ENCODE measurements around the gene ENTREP1.

DNA sequence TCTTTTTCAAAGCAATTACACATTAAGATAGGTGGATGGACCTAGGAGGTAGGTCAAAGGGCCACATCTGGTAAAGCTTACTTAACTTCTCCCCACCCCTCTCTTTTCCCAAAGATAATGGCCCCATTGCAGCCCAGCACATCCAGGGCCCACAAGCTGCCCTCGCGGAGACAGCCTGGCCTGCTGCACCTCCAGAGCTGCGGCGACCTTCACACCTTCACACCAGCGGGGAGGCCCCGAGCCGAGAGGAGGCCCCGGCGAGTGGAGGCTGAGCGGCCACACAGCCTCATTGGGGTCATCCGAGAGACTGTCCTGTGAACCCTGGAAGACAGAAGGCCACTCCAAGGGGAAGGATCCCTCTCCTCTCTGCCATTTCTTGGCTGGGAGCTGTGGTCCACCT, 66.5 kb downstream of the ENTREP1 start:
- TF ChIP-seq, protein P1, sequence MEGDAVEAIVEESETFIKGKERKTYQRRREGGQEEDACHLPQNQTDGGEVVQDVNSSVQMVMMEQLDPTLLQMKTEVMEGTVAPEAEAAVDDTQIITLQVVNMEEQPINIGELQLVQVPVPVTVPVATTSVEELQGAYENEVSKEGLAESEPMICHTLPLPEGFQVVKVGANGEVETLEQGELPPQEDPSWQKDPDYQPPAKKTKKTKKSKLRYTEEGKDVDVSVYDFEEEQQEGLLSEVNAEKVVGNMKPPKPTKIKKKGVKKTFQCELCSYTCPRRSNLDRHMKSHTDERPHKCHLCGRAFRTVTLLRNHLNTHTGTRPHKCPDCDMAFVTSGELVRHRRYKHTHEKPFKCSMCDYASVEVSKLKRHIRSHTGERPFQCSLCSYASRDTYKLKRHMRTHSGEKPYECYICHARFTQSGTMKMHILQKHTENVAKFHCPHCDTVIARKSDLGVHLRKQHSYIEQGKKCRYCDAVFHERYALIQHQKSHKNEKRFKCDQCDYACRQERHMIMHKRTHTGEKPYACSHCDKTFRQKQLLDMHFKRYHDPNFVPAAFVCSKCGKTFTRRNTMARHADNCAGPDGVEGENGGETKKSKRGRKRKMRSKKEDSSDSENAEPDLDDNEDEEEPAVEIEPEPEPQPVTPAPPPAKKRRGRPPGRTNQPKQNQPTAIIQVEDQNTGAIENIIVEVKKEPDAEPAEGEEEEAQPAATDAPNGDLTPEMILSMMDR (IDR thresholded peaks at IDR 0.05), result no peak
- no peak for TF ChIP-seq ZFX (IDR thresholded peaks at IDR 0.05; ENCODE audit: borderline replicate concordance)

Data from 22Rv1 (cell line).